Astrocyte of the cerebellum (primary cell): ENCODE data around the gene GABRG3.

Experiments
- DNase-seq: peaks from one replicate; pipeline ENCODE4 v3.0.0-alpha.2; 2011; ENCODE audit warnings: low read depth
- H3K4me3 ChIP-seq: 2 replicates; pipeline ENCODE4 v1.5.1; 2011; ENCODE audit warnings: mild to moderate bottlenecking, low read depth, low read length, moderate library complexity
- in situ Hi-C: cut with HindIII; loops from 2 replicates; pipeline ENCODE4 v1.10.0; 2017; ENCODE audit warnings: low sequenced_read_pairs
- TF ChIP-seq, protein P1 (sequence below): IDR thresholded peaks from 2 replicates; pipeline ENCODE4 v1.5.1; 2012; ENCODE audit warnings: low read length, low read depth, moderate library complexity, mild to moderate bottlenecking; ENCODE audit errors: missing control alignments

GABRG3 gene

GRCh38 chr15:27037501-27037900, 66.5 kb downstream of the GABRG3 start:
- no peak for DNase-seq
- in situ Hi-C loops = no loop called here
- H3K4me3 ChIP-seq = no peak overlapping the region
- TF ChIP-seq, protein P1, sequence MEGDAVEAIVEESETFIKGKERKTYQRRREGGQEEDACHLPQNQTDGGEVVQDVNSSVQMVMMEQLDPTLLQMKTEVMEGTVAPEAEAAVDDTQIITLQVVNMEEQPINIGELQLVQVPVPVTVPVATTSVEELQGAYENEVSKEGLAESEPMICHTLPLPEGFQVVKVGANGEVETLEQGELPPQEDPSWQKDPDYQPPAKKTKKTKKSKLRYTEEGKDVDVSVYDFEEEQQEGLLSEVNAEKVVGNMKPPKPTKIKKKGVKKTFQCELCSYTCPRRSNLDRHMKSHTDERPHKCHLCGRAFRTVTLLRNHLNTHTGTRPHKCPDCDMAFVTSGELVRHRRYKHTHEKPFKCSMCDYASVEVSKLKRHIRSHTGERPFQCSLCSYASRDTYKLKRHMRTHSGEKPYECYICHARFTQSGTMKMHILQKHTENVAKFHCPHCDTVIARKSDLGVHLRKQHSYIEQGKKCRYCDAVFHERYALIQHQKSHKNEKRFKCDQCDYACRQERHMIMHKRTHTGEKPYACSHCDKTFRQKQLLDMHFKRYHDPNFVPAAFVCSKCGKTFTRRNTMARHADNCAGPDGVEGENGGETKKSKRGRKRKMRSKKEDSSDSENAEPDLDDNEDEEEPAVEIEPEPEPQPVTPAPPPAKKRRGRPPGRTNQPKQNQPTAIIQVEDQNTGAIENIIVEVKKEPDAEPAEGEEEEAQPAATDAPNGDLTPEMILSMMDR = no peak

DNA sequence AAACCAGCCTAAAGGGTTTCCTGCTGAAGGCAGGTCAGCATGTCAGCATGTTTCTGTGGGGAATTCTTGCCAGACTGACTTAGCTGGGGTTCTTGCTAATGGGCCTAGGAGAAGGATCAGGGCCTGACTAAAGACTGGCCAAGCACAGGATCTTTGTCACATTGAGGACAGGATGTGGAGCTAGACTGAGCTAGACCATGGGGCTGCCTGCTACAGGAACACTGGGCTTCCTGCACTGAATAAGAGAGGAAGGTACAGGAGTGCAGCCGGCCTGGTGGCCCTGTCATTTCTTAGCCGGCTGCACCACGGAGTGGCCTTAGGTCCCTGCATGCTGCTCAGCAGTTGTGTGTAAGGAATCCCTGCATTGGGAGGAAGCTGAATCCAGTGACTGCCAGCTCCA, 68.2 kb downstream of the GABRG3 start:
- no peak for DNase-seq
- no peak overlapping the region for H3K4me3 ChIP-seq
- in situ Hi-C loops = no loop called here
- TF ChIP-seq, protein P1 = no peak

DNA sequence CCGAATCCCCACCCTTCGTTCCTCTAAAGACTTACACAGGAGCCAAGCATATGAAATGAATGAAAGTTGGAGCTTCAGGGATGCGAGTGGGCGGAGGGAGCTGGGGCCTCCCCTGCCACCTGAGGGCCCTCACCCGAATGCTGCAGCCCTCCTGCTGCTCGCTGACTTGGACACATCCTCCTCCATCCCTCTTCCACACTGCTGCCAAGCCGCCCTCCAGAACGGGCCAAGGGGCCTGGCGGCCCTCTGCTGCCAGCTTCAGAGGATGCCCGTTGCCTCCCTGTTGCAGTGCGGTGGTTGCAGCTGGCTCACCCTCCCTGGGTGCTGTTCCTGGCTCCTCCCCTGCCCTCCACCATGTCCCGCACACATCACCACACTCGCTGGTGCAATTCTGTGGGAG, 71.2 kb downstream of the GABRG3 start:
- TF ChIP-seq, protein P1 = no peak
- no peak for DNase-seq
- in situ Hi-C loops = no loop called here

DNA sequence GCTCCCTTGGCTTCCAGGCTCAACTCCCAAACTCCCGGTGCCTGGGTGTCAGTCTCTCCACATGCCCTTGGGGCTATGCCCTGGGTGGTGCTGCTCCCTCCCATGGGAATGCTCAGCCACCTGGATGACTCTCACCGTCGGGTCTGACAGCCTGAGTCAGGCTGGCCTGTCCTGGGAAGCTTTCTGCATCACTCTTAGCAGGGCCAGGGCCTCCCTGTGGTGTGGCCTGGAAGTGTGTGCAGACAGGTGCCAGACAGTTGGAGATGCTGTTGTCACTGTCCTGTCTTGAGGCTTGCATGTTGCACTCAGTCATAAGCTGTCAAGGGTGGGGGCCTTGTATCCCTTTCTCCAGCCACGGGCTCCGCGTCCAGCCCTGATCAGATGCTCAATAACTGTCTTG, 71.7 kb downstream of the GABRG3 start:
- no peak for DNase-seq
- in situ Hi-C loops = no loop called here
- no peak overlapping the region for H3K4me3 ChIP-seq
- TF ChIP-seq, protein P1 = no peak

More for the DNA sequence above, 71.2 kb downstream of the GABRG3 start:
- H3K4me3 ChIP-seq = no peak overlapping the region

DNA sequence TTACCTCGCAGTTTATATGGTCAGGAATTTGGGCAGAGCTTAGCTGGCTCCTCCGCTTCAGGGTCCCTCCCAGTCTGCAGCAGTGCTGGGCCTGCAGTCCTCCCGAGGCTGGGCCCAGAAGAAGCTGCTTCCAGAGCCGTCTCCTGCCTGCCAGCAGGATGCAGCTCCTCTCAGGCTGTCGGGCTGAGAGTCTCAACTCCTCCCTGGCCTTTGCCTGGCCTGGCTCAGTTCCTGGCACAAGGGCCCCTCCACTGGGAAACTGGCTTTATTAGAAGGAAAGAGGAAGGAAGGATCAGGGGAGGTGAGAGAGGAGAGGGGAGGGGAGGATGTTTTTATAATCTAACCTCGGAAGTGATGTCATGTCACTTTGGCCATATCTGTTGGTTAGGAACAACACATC, 72.8 kb downstream of the GABRG3 start:
- no peak for DNase-seq
- in situ Hi-C loops = no loop called here
- H3K4me3 ChIP-seq = no peak overlapping the region
- TF ChIP-seq, protein P1 = no peak

DNA sequence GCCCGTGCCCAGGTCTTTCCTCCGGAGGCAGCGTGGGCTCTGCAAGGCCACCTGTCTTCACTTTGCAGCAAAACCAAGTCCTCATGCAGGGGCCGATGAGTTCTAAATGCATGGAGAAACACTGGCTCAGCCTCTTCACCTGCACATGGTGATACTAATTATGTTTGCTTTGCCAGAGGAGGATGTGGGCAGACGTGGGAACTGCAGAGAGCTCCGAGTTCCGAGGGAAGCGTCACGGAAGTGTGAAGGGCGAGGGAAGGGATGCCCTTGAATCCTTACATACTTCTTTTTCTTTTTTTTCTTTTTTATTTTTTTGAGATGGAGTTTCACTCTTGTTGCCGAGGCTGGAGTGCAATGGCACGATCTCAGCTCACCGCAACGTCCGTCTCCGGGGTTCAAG, 74.8 kb downstream of the GABRG3 start:
- H3K4me3 ChIP-seq = no peak overlapping the region
- DNase-seq = no peak
- TF ChIP-seq, protein P1 = no peak
- in situ Hi-C loops = no loop called here

DNA sequence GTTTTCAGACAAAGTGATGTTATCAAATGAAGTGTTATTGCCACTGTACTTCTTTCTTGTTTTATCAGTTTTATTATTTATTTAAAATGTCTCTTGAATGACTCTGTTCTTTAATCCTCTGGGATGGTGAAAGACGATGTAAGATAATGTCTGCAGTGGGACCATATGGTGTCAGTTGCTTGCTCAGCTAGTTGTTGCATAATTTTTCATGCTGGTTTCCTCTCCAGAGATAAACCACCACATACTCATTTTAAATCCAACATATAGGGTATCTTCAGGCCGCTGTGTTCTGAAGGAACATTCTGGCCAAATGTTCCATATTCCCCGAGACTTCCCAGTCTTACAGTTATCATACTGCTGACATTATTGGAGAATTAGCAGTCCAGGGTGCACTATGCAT, 75.9 kb downstream of the GABRG3 start:
- TF ChIP-seq, protein P1 = no peak
- no peak overlapping the region for H3K4me3 ChIP-seq
- DNase-seq = no peak
- in situ Hi-C loops = no loop called here
